ENCODE results near the gene KCNH6. TPM values are rescaled to one million over a fixed set of nuclear protein-coding genes. Genes with fewer than 3 reads are reported as not detected.

Gene KCNH6
- total RNA-seq, 1 experiment from 2014 or later = 1.6 TPM

DNA sequence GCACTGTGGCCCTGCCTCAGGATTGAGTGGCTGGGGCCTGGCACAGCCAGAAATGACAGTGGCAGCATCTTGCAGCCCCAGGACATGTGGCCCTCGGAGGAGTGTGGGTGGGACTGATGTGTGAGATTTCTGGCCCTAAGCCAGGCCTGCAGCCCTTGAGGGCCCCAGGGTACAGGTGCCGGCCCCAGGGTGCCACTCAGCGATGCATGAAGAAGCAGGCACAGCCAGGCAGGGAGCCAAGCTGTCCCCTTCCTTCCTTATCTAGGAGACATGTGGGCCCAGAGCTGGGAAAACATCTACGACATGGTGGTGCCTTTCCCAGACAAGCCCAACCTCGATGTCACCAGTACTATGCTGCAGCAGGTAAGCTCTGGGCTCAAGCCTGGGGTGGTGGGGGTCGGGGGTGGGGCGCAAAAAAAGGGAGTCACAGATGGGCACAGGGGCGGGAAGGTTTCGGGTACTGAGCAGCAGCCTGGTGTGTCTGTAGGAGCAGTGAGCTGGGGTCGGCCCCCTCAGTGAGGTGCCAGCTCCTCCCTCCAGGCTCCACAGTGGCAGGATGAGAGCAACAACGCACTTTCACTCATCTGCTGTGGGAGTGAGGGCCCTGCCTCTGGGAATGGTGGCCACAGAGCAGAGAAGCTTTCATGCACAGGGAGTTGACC is 42.2 kb upstream of the KCNH6 start:
- Histone ChIP-seq H3K14ac (ENCODE audit: insufficient read depth, low read length) (no peak overlapping the region), H2BK20ac (ENCODE audit: low read depth, low read length, poor library complexity, severe bottlenecking) (no peak overlapping the region), H4K5ac (ENCODE audit: insufficient read length, low read depth, low read length) (no peak overlapping the region), H3K79me1 (ENCODE audit: insufficient read depth, low read depth, low read length, poor library complexity, severe bottlenecking) (no peaks in the 10 kb centered on the region), H2BK12ac (ENCODE audit: insufficient read length, low read depth, low read length) (no peak overlapping the region), H4K91ac (ENCODE audit: insufficient read length, low read depth, low read length) (no peak overlapping the region), H3K79me2 (ENCODE audit: insufficient read depth, low read length) (no peaks in the 10 kb centered on the region), H3K18ac (ENCODE audit: insufficient read length, low read depth, low read length) (no peak overlapping the region), H3K56ac (ENCODE audit: insufficient read length, low read depth, low read length) (no peak overlapping the region), H3T11ph (ENCODE audit: low read length) (no peak overlapping the region), H3K4me1 (ENCODE audit: insufficient read depth, low read length) (no peaks in the 10 kb centered on the region; the same call in 1 of the 2 replicates), H3K23me2 (ENCODE audit: insufficient read length, low read depth, low read length, poor library complexity, severe bottlenecking) (peaks cover 11% of the 10 kb centered on the region), H4K8ac (replicated peaks; ENCODE audit: insufficient read length, low read depth, low read length) (no peak overlapping the region), H3K9ac (ENCODE audit: extremely low read depth, insufficient read length, low read length) (no peak overlapping the region), H2AFZ (ENCODE audit: low read length) (no peak overlapping the region), H3K4me2 (ENCODE audit: insufficient read depth, insufficient read length, low read length) (no peak overlapping the region), H3K9me3 (ENCODE audit: control insufficient read depth, low read depth, low read length) (no peaks in the 10 kb centered on the region), H2BK5ac (ENCODE audit: insufficient read length, low read length) (no peak overlapping the region), H3K27ac (ENCODE audit: insufficient read length, low read depth, low read length) (no peak overlapping the region), H4K20me1 (ENCODE audit: control insufficient read depth, insufficient read depth, insufficient read length) (no peaks in the 10 kb centered on the region), H2BK15ac (ENCODE audit: low read depth, low read length) (no peak overlapping the region), H2BK120ac (ENCODE audit: low read depth, low read length, poor library complexity, severe bottlenecking) (no peak overlapping the region), H3K23ac (ENCODE audit: insufficient read length, low read depth, low read length) (no peak overlapping the region), H2AK5ac (ENCODE audit: insufficient read length, low read length) (no peak overlapping the region), H3K4ac (ENCODE audit: low read depth, low read length) (no peak overlapping the region), H3K27me3 (ENCODE audit: insufficient read depth, low read length) (no peaks in the 10 kb centered on the region; the same call in 1 of the 2 replicates)
- WGBS (ENCODE audit: extremely low coverage, insufficient read length, low lambda C conversion rate) = no CpG with 5 or more reads among the region's 11 CpGs
- DNase-seq = no peak
- TF ChIP-seq, protein P1, sequence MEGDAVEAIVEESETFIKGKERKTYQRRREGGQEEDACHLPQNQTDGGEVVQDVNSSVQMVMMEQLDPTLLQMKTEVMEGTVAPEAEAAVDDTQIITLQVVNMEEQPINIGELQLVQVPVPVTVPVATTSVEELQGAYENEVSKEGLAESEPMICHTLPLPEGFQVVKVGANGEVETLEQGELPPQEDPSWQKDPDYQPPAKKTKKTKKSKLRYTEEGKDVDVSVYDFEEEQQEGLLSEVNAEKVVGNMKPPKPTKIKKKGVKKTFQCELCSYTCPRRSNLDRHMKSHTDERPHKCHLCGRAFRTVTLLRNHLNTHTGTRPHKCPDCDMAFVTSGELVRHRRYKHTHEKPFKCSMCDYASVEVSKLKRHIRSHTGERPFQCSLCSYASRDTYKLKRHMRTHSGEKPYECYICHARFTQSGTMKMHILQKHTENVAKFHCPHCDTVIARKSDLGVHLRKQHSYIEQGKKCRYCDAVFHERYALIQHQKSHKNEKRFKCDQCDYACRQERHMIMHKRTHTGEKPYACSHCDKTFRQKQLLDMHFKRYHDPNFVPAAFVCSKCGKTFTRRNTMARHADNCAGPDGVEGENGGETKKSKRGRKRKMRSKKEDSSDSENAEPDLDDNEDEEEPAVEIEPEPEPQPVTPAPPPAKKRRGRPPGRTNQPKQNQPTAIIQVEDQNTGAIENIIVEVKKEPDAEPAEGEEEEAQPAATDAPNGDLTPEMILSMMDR (conservative IDR thresholded peaks at IDR 0.05) = no peak
- Mint-ChIP-seq H3K27ac (no peak overlapping the region), H3K9me3 (no peaks in the 10 kb centered on the region), H3K36me3 (ENCODE audit: insufficient read depth in 1 of 3, low read depth in 3 of 3) (no peaks in the 10 kb centered on the region), H3K27me3 (ENCODE audit: low read depth) (peaks cover 20% of the 10 kb centered on the region), H3K4me1 (peaks cover 12 to 26% of the 10 kb centered on the region in 2 experiments), H3K4me3 (no peak overlapping the region)

Measured in H9 (cell line).